B cell (primary cell): ENCODE measurements around the gene FSTL5. TPM values are rescaled to one million over a fixed set of nuclear protein-coding genes. Genes with fewer than 3 reads are reported as not detected.

Source experiments
- ATAC-seq: fragments of 200-7000 bp; cut with Tn5 transposase; one replicate; pipeline ENCODE4 v1.10.0; 2021; ENCODE audit warnings: low read depth, mild to moderate bottlenecking, moderate number of reproducible peaks, moderate library complexity
- CTCF ChIA-PET: fragments of 350-600 bp; sonication (Branson Sonifier 250); formaldehyde crosslinking; loops from one replicate; lab custom pipeline; 2021; ENCODE audit warnings: antibody characterized with exemption, inconsistent platforms; lab: Charles Lee
- POLR2A ChIA-PET: fragments of 350-600 bp; sonication (Branson Sonifier 250); formaldehyde crosslinking; loops from one replicate; lab custom pipeline; 2021; ENCODE audit warnings: antibody characterized with exemption; lab: Charles Lee
- DNase-seq: peaks from one replicate; pipeline ENCODE4 v3.0.0; 2013
- H2AFZ ChIP-seq: 2 replicates; pipeline ENCODE4 v1.6.1; 2012; ENCODE audit warnings: mild to moderate bottlenecking, low read depth, low read length; ENCODE audit not compliant: insufficient read depth, poor library complexity, severe bottlenecking
- H3K27ac ChIP-seq, 2 donors: 1 replicate in 1 of 2; 2 replicates in 1 of 2; pipeline ENCODE4 v1.5.1; 2012 to 2013; ENCODE audit warnings: low read length in 2 of 2, mild to moderate bottlenecking in 2 of 2, moderate library complexity in 1 of 2
- H3K27me3 ChIP-seq, 4 experiments: fragments of 200-600 bp in 1 of 4; sonication (generic) in 1 of 4; replicated peaks in 1 of 4; 1 replicate in 2 of 4; 2 replicates in 2 of 4; pipeline versions ENCODE4 v1.6.1 to v1.7.0; 2013 to 2016; ENCODE audit warnings: low read length in 3 of 4, mild to moderate bottlenecking in 2 of 4, mixed read lengths in 1 of 4, moderate library complexity in 1 of 4; ENCODE audit not compliant: insufficient read depth in 4 of 4, control insufficient read depth in 3 of 4; ENCODE audit errors: control extremely low read depth in 1 of 4
- H3K36me3 ChIP-seq, 2 experiments: replicated peaks in 1 of 2; 1 replicate in 1 of 2; 2 replicates in 1 of 2; pipeline versions ENCODE4 v1.6.1 to v1.7.1; 2013; ENCODE audit warnings: low read length in 1 of 2; ENCODE audit not compliant: insufficient read depth in 2 of 2, control insufficient read depth in 1 of 2; ENCODE audit errors: control extremely low read depth in 1 of 2, extremely low read depth in 1 of 2
- H3K4me1 ChIP-seq, 2 donors: fragments of 200-600 bp in 1 of 2; sonication (generic) in 1 of 2; 1 replicate in 1 of 2; 2 replicates in 1 of 2; pipeline versions ENCODE4 v1.5.1 to v1.6.1; 2013 to 2017; ENCODE audit warnings: low read length in 2 of 2; ENCODE audit not compliant: control insufficient read depth in 2 of 2, insufficient read depth in 2 of 2
- H3K4me2 ChIP-seq: replicated peaks from 2 replicates; pipeline ENCODE3; 2012; ENCODE audit warnings: mild to moderate bottlenecking, low read depth, low read length; ENCODE audit not compliant: poor library complexity, severe bottlenecking
- H3K4me3 ChIP-seq, 5 experiments: fragments of 200-600 bp in 1 of 5; sonication (generic) in 1 of 5; 1 replicate in 3 of 5; 2 replicates in 2 of 5; pipeline versions ENCODE4 v1.5.1 to v1.7.0; 2011 to 2016; ENCODE audit warnings: low read length in 4 of 5, mild to moderate bottlenecking in 4 of 5, low read depth in 2 of 5, control low read depth in 1 of 5, moderate library complexity in 1 of 5; ENCODE audit not compliant: insufficient read depth in 1 of 5; ENCODE audit errors: control extremely low read depth in 1 of 5, extremely low read depth in 1 of 5
- H3K79me2 ChIP-seq: fragments of 200-600 bp; sonication (generic); one replicate; pipeline ENCODE4 v1.6.0; 2016; ENCODE audit warnings: low read length; ENCODE audit not compliant: control insufficient read depth, insufficient read depth
- H3K9ac ChIP-seq: fragments of 200-600 bp; sonication (generic); 2 replicates; pipeline ENCODE4 v1.6.1; 2017; ENCODE audit warnings: mild to moderate bottlenecking, low read length, moderate library complexity
- H3K9me3 ChIP-seq, 3 donors: one replicate each; pipeline versions ENCODE4 v1.6.1 to v1.7.1; 2013; ENCODE audit warnings: low read length in 2 of 3; ENCODE audit not compliant: control insufficient read depth in 2 of 3, insufficient read depth in 1 of 3; ENCODE audit errors: control extremely low read depth in 1 of 3
- H4K20me1 ChIP-seq: 2 replicates; pipeline ENCODE4 v1.6.0; 2012; ENCODE audit warnings: mild to moderate bottlenecking, low read length; ENCODE audit not compliant: insufficient read depth, control insufficient read depth, poor library complexity, severe bottlenecking
- H3K27ac Mint-ChIP-seq: one replicate; pipeline ENCODE4 v1.8.0; 2021; ENCODE audit warnings: mixed read lengths
- H3K27me3 Mint-ChIP-seq: one replicate; pipeline ENCODE4 v1.8.0; 2021; ENCODE audit warnings: mixed read lengths
- H3K4me1 Mint-ChIP-seq: one replicate; pipeline ENCODE4 v1.8.0; 2021; ENCODE audit warnings: mixed read lengths
- H3K4me3 Mint-ChIP-seq: one replicate; pipeline ENCODE4 v1.8.0; 2021; ENCODE audit warnings: mixed read lengths
- H3K9me3 Mint-ChIP-seq: one replicate; pipeline ENCODE4 v1.8.0; 2022; ENCODE audit warnings: mixed read lengths; ENCODE audit not compliant: insufficient read depth
- EZH2 ChIP-seq: IDR thresholded peaks from 2 replicates; pipeline ENCODE4 v1.6.1; 2012; ENCODE audit warnings: borderline replicate concordance, low read depth, mild to moderate bottlenecking, moderate library complexity, low read length; ENCODE audit not compliant: insufficient read depth, poor library complexity, severe bottlenecking
- WGBS: methylation state at CpG from one replicate; pipeline ENCODE4 v1.1.5; 2013; ENCODE audit warnings: missing lambda C conversion rate; ENCODE audit not compliant: insufficient coverage; 5-methylcytosine and 5-hydroxymethylcytosine counted together
- intact Hi-C: fragments of 100-400 bp; cut with micrococcal nuclease; formaldehyde crosslinking; loops from one replicate; pipeline ENCODE4 v1.10.0; 2022
- polyA plus RNA-seq: library from polyadenylated mRNA; depleted of rRNA; stranded (reverse); fragments of >200 nt; gene quantifications from 2 replicates; pipeline ENCODE4 v1.2.3, GENCODE V29; 2012
- total RNA-seq, 2 donors: library from RNA; stranded (reverse); fragments of 120-200 nt in 1 of 2; gene quantifications; 1 replicate in 1 of 2; 2 replicates in 1 of 2; pipeline versions ENCODE4 v1.2.3 to v1.2.4, GENCODE V29; 2013 to 2022
- TF ChIP-seq, protein P1 (sequence below): fragments of 200-600 bp; IDR thresholded peaks from one replicate; pipeline ENCODE4 v1.8.0; 2022; ENCODE audit warnings: antibody characterized with exemption, mild to moderate bottlenecking

The FSTL5 gene
- total and polyA plus RNA-seq, 2 donors (not counting 1 experiment from before 2014, with no cell fraction given): not detected

DNA sequence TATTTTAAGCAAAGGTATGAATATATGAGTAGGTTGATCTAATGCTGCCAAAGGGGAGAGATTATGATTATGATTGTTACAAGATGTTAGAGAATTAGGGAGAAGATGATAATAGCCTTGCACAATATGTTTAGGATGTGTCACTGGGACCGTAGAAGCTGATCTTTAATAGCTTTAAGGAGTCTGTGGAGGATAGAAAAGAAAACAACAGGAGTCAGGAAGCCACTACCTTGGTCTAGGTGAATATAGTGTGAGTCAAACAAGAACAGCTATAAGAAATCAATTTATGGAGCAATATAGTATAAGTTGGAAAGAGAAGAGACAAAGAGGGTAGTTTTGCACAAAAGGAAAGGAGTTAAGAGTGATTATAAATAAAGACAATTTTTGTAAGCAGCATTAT is 232.7 kb downstream of the FSTL5 start:
- no peak overlapping the region for H2AFZ ChIP-seq
- H3K27ac ChIP-seq: no peak overlapping the region
- no peaks in the 10 kb centered on the region for H4K20me1 ChIP-seq
- intact Hi-C loops: no loop called here
- no peak for TF ChIP-seq EZH2
- TF ChIP-seq, protein P1, sequence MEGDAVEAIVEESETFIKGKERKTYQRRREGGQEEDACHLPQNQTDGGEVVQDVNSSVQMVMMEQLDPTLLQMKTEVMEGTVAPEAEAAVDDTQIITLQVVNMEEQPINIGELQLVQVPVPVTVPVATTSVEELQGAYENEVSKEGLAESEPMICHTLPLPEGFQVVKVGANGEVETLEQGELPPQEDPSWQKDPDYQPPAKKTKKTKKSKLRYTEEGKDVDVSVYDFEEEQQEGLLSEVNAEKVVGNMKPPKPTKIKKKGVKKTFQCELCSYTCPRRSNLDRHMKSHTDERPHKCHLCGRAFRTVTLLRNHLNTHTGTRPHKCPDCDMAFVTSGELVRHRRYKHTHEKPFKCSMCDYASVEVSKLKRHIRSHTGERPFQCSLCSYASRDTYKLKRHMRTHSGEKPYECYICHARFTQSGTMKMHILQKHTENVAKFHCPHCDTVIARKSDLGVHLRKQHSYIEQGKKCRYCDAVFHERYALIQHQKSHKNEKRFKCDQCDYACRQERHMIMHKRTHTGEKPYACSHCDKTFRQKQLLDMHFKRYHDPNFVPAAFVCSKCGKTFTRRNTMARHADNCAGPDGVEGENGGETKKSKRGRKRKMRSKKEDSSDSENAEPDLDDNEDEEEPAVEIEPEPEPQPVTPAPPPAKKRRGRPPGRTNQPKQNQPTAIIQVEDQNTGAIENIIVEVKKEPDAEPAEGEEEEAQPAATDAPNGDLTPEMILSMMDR: no peak
- no peak overlapping the region for H3K9ac ChIP-seq
- ChIA-PET POLR2A (no interaction called here), CTCF (no interaction called here)
- ATAC-seq: no peak
- Mint-ChIP-seq H3K27ac (no peak overlapping the region), H3K9me3 (no peaks in the 10 kb centered on the region), H3K4me3 (no peak overlapping the region), H3K4me1 (no peaks in the 10 kb centered on the region), H3K27me3 (no peaks in the 10 kb centered on the region)
- 80% methylated on average over 1 of the region's 1 CpG for WGBS
- no peak for DNase-seq
- no peaks in the 10 kb centered on the region for H3K79me2 ChIP-seq
- no peak overlapping the region for H3K4me2 ChIP-seq
- H3K36me3 ChIP-seq: no peaks in the 10 kb centered on the region
- H3K9me3 ChIP-seq: no peaks in the 10 kb centered on the region
- no peaks in the 10 kb centered on the region for H3K4me1 ChIP-seq
- H3K27me3 ChIP-seq: no peaks in the 10 kb centered on the region
- no peak overlapping the region for H3K4me3 ChIP-seq

DNA sequence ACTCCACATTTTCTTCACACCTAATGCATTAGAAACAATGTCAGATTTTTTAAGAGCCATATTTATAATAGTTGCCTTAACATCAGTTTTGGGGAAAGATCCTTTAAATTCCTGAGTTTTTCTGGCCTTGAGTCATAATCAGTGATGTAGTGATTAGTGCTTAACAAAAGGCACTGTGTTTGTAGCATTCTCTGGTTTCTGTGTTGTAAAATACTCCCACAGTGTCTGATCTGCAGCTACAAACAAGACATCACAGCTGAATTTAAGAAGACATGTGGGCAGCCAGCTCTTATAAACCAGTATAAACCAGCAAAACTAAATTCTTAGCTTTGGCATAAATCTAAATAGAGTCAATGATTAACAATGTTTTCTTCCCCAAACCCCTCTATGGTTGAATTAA is 233.8 kb downstream of the FSTL5 start:
- CTCF ChIA-PET: no interaction called here
- Histone ChIP-seq H4K20me1 (no peaks in the 10 kb centered on the region), H3K79me2 (no peaks in the 10 kb centered on the region), H3K9me3 (no peaks in the 10 kb centered on the region), H3K27me3 (no peaks in the 10 kb centered on the region), H3K4me2 (no peak overlapping the region), H3K36me3 (no peaks in the 10 kb centered on the region), H2AFZ (no peak overlapping the region), H3K4me1 (no peaks in the 10 kb centered on the region), H3K4me3 (no peak overlapping the region), H3K9ac (no peak overlapping the region), H3K27ac (no peak overlapping the region)
- POLR2A ChIA-PET: no interaction called here
- Mint-ChIP-seq H3K9me3 (no peaks in the 10 kb centered on the region), H3K4me3 (no peak overlapping the region), H3K27me3 (no peaks in the 10 kb centered on the region), H3K27ac (no peak overlapping the region), H3K4me1 (no peaks in the 10 kb centered on the region)
- intact Hi-C loops: no loop called here
- ATAC-seq (no peak), DNase-seq (no peak)
- TF ChIP-seq, protein P1: no peak
- TF ChIP-seq EZH2: no peak
